Esophagus muscularis mucosa (tissue), 4 donors: ENCODE data around the gene MAN1A1. TPM values are rescaled to one million over a fixed set of nuclear protein-coding genes. Genes with fewer than 3 reads are reported as not detected.

ENCODE experiments used
- DNase-seq: peaks from one replicate; pipeline ENCODE4 v3.0.0-alpha.2; 2017; ENCODE audit errors: extremely low spot score
- H3K27ac ChIP-seq, 4 donors: fragments of 200-600 bp; sonication (generic); replicated peaks in 1 of 4; 1 replicate in 3 of 4; 2 replicates in 1 of 4; pipeline ENCODE4 v1.5.1; 2016 to 2019; ENCODE audit warnings: mild to moderate bottlenecking in 1 of 4
- H3K27me3 ChIP-seq, 4 donors: fragments of 200-600 bp; sonication (generic); one replicate each; pipeline versions ENCODE4 v1.5.1 to v1.6.0; 2016 to 2019
- H3K36me3 ChIP-seq, 4 donors: fragments of 200-600 bp; sonication (generic); one replicate each; pipeline ENCODE4 v1.5.1; 2016 to 2019
- H3K4me1 ChIP-seq, 4 donors: fragments of 200-600 bp; sonication (generic); one replicate each; pipeline ENCODE4 v1.5.1; 2016 to 2019
- H3K4me3 ChIP-seq, 4 donors: fragments of 200-600 bp; sonication (generic); 1 replicate in 2 of 4; 2 replicates in 2 of 4; pipeline ENCODE4 v1.5.1; 2016 to 2019; ENCODE audit warnings: mild to moderate bottlenecking in 4 of 4, moderate library complexity in 1 of 4
- H3K9me3 ChIP-seq, 4 donors: fragments of 200-600 bp; sonication (generic); 1 replicate in 3 of 4; 2 replicates in 1 of 4; pipeline ENCODE4 v1.5.1; 2016 to 2019
- EP300 ChIP-seq: sonication (generic); formaldehyde crosslinking; IDR thresholded peaks from one replicate; pipeline ENCODE4 v1.6.1; 2017; ENCODE audit warnings: antibody characterized with exemption
- POLR2A ChIP-seq: fragments of 450-650 bp; IDR thresholded peaks from one replicate; pipeline ENCODE4 v1.6.1; 2017; ENCODE audit warnings: antibody characterized with exemption, moderate library complexity, mild to moderate bottlenecking, low read depth
- POLR2AphosphoS5 ChIP-seq, 2 donors: sonication (generic); formaldehyde crosslinking; IDR thresholded peaks; one replicate each; pipeline ENCODE4 v1.6.1; 2017; ENCODE audit warnings: antibody characterized with exemption in 2 of 2
- WGBS: methylation state at CpG from one replicate; pipeline ENCODE4 v1.1.5; 2018; 5-methylcytosine and 5-hydroxymethylcytosine counted together
- intact Hi-C: fragments of 100-400 bp; cut with DNase I; formaldehyde crosslinking; loops from one replicate; pipeline ENCODE4 v1.15.1; 2023
- total RNA-seq, 4 donors: library from RNA; depleted of rRNA; stranded (reverse); fragments of >200 nt; gene quantifications; one replicate each; pipeline versions ENCODE4 v1.1.0 to v1.2.1, GENCODE V29; 2016
- TF ChIP-seq, protein P1 (sequence below), 3 experiments: fragments of 200-600 bp in 2 of 3; fragments of 450-650 bp in 1 of 3; sonication (generic) in 2 of 3; IDR thresholded peaks; one replicate each; pipeline ENCODE4 v1.5.1; 2017 to 2019; ENCODE audit warnings: antibody characterized with exemption in 3 of 3, mild to moderate bottlenecking in 2 of 3, moderate library complexity in 1 of 3

The MAN1A1 gene
- total RNA-seq, 4 donors from 2014 or later = 79.4 to 125 (median 101) TPM

GRCh38 chr6:119257726-119258125 is 91.8 kb downstream of the MAN1A1 start:
- H3K36me3 ChIP-seq = no peaks in the 10 kb centered on the region
- WGBS = 90% methylated on average over 1 of the region's 1 CpG
- intact Hi-C loops = no loop called here
- TF ChIP-seq, protein P1, sequence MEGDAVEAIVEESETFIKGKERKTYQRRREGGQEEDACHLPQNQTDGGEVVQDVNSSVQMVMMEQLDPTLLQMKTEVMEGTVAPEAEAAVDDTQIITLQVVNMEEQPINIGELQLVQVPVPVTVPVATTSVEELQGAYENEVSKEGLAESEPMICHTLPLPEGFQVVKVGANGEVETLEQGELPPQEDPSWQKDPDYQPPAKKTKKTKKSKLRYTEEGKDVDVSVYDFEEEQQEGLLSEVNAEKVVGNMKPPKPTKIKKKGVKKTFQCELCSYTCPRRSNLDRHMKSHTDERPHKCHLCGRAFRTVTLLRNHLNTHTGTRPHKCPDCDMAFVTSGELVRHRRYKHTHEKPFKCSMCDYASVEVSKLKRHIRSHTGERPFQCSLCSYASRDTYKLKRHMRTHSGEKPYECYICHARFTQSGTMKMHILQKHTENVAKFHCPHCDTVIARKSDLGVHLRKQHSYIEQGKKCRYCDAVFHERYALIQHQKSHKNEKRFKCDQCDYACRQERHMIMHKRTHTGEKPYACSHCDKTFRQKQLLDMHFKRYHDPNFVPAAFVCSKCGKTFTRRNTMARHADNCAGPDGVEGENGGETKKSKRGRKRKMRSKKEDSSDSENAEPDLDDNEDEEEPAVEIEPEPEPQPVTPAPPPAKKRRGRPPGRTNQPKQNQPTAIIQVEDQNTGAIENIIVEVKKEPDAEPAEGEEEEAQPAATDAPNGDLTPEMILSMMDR (IDR thresholded peaks at IDR 0.05) = no peak
- no peak for TF ChIP-seq POLR2A
- TF ChIP-seq POLR2AphosphoS5 (IDR thresholded peaks at IDR 0.05) = no peak
- no peak for TF ChIP-seq EP300
- no peak for DNase-seq
- no peaks in the 10 kb centered on the region for H3K9me3 ChIP-seq
- H3K27me3 ChIP-seq = no peaks in the 10 kb centered on the region
- H3K4me3 ChIP-seq = no peak overlapping the region
- H3K4me1 ChIP-seq = peaks cover 0 to 5% (median 2%) of the 10 kb centered on the region in 4 donors
- no peak overlapping the region for H3K27ac ChIP-seq

GRCh38 chr6:119256978-119257462 is 92.5 kb downstream of the MAN1A1 start:
- intact Hi-C loops = no loop called here
- Histone ChIP-seq H3K36me3 (no peaks in the 10 kb centered on the region), H3K9me3 (no peaks in the 10 kb centered on the region), H3K27me3 (no peaks in the 10 kb centered on the region), H3K27ac (no peak overlapping the region), H3K4me3 (no peak overlapping the region), H3K4me1 (peaks cover 0 to 5% (median 2%) of the 10 kb centered on the region in 4 donors)
- TF ChIP-seq POLR2A (no peak), EP300 (no peak), POLR2AphosphoS5 (IDR thresholded peaks at IDR 0.05) (no peak)
- TF ChIP-seq, protein P1 (IDR thresholded peaks at IDR 0.05) = no peak
- WGBS = 93% methylated on average over 2 of the region's 2 CpGs
- no peak for DNase-seq

DNA sequence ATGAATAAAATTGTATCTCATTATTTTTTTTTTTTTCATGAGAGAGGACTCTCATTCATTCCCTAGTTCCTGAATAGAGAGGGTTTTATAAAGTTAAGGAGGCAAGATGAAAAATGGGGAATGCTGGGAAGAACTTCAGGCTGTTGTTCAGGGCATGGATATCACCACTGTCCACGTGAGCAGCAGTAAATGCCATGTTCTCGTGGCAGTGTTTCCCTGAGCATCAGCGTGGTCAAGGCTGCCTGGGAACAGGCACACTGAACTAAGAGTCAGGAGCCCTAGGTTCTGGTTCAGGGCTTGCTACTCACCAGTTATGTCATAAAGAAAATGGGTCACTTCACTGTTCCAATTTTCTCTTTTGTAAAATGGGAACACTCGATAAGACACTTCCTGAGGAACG is 93.2 kb downstream of the MAN1A1 start:
- 90% methylated on average over 5 of the region's 5 CpGs for WGBS
- no peak for DNase-seq
- intact Hi-C loops = no loop called here
- TF ChIP-seq EP300 = no peak
- TF ChIP-seq POLR2A = no peak
- no peaks in the 10 kb centered on the region for H3K9me3 ChIP-seq
- no peaks in the 10 kb centered on the region for H3K36me3 ChIP-seq
- H3K4me1 ChIP-seq = peaks cover 0 to 5% (median under 1%) of the 10 kb centered on the region in 4 donors
- no peak overlapping the region for H3K4me3 ChIP-seq
- H3K27me3 ChIP-seq = no peaks in the 10 kb centered on the region
- no peak overlapping the region for H3K27ac ChIP-seq

DNA sequence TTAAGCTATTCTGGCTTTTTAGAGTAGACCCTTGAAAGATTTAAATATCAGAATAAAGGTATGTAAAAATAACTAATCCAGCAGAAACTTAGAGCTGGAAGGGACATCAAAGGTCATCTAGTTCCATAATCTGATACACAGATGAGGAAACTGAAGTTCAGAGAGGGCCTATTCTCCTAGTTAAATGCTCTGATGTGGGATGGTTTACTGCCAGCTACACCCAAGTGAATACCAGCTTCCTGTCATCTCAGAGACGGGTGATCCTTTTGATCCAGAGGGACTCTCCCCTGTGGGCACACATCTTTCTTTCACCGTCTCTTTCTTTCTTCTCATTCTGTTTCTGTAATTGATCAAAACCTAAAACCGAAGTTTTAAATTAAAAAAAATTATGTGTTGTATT is 94.1 kb downstream of the MAN1A1 start:
- intact Hi-C loops = no loop called here
- 95% methylated on average over 3 of the region's 3 CpGs for WGBS
- H3K4me3 ChIP-seq = no peak overlapping the region
- no peaks in the 10 kb centered on the region for H3K9me3 ChIP-seq
- no peak for DNase-seq
- H3K27ac ChIP-seq = no peak overlapping the region
- no peak for TF ChIP-seq POLR2AphosphoS5 (IDR thresholded peaks at IDR 0.05)
- no peak for TF ChIP-seq POLR2A
- TF ChIP-seq EP300 = no peak
- TF ChIP-seq, protein P1 (IDR thresholded peaks at IDR 0.05) = no peak
- no peaks in the 10 kb centered on the region for H3K36me3 ChIP-seq
- H3K4me1 ChIP-seq = peaks cover 0 to 5% (median 0%) of the 10 kb centered on the region in 4 donors
- H3K27me3 ChIP-seq = no peaks in the 10 kb centered on the region

GRCh38 chr6:119250036-119250435 is 99.5 kb downstream of the MAN1A1 start:
- Histone ChIP-seq H3K27ac (no peak overlapping the region), H3K4me1 (no peaks in the 10 kb centered on the region), H3K36me3 (peaks cover 0 to 22% (median 5%) of the 10 kb centered on the region in 4 donors), H3K27me3 (no peaks in the 10 kb centered on the region), H3K4me3 (no peak overlapping the region), H3K9me3 (no peaks in the 10 kb centered on the region)
- intact Hi-C loops = no loop called here
- 100% methylated on average over 2 of the region's 2 CpGs for WGBS
- DNase-seq = no peak
- TF ChIP-seq POLR2A (no peak), POLR2AphosphoS5 (IDR thresholded peaks at IDR 0.05) (no peak), EP300 (no peak)
- TF ChIP-seq, protein P1 (IDR thresholded peaks at IDR 0.05) = no peak
